IPS-18a (cell line): ENCODE measurements around the gene NFX1.
"Not testable (repeated sequence)": the region's sequence is repeated elsewhere in the genome, so short reads cannot be mapped to it uniquely, and the experiment has no call there.

Experiments
- H3K27ac ChIP-seq: one replicate; pipeline ENCODE4 v1.5.1; 2013; ENCODE audit warnings: low read length
- H3K27me3 ChIP-seq: one replicate; pipeline ENCODE4 v1.6.1; 2013; ENCODE audit warnings: mild to moderate bottlenecking, low read length; ENCODE audit not compliant: control insufficient read depth, insufficient read depth
- H3K36me3 ChIP-seq: one replicate; pipeline ENCODE4 v1.6.1; 2013; ENCODE audit warnings: low read depth, low read length; ENCODE audit not compliant: control insufficient read depth
- H3K4me1 ChIP-seq: one replicate; pipeline ENCODE4 v1.6.1; 2013; ENCODE audit warnings: low read depth, low read length; ENCODE audit not compliant: control insufficient read depth
- H3K4me3 ChIP-seq: one replicate; pipeline ENCODE4 v1.5.1; 2013; ENCODE audit warnings: low read length
- H3K9ac ChIP-seq: one replicate; pipeline ENCODE4 v1.6.1; 2013; ENCODE audit warnings: mild to moderate bottlenecking, low read length, moderate library complexity
- H3K9me3 ChIP-seq: one replicate; pipeline ENCODE4 v1.6.1; 2013; ENCODE audit warnings: low read depth, low read length; ENCODE audit not compliant: control insufficient read depth

Gene NFX1

GRCh38 chr9:33317136-33317535 lies 26.8 kb downstream of the NFX1 start:
- not testable (repeated sequence) for H3K9ac ChIP-seq, H3K27ac ChIP-seq, H3K4me3 ChIP-seq, H3K4me1 ChIP-seq, H3K27me3 ChIP-seq, H3K9me3 ChIP-seq
- H3K36me3 ChIP-seq, result peaks cover 62% of the 10 kb centered on the region

GRCh38 chr9:33318225-33318624 lies 27.9 kb downstream of the NFX1 start:
- peaks cover 59% of the 10 kb centered on the region for H3K36me3 ChIP-seq
- H3K9ac ChIP-seq, result no peak overlapping the region
- H3K27ac ChIP-seq, result no peak overlapping the region

GRCh38 chr9:33318781-33319180 lies 28.5 kb downstream of the NFX1 start:
- Histone ChIP-seq H3K36me3 (peaks cover 54% of the 10 kb centered on the region), H3K27me3 (no peaks in the 10 kb centered on the region), H3K4me3 (no peak overlapping the region), H3K27ac (no peak overlapping the region), H3K4me1 (no peaks in the 10 kb centered on the region), H3K9me3 (no peaks in the 10 kb centered on the region), H3K9ac (no peak overlapping the region)

More at GRCh38 chr9:33318225-33318624, 27.9 kb downstream of the NFX1 start:
- no peak overlapping the region for H3K4me3 ChIP-seq
- H3K27me3 ChIP-seq, result no peaks in the 10 kb centered on the region
- H3K9me3 ChIP-seq, result no peaks in the 10 kb centered on the region
- H3K4me1 ChIP-seq, result no peaks in the 10 kb centered on the region

GRCh38 chr9:33320230-33320567 lies 29.9 kb downstream of the NFX1 start:
- H3K27me3 ChIP-seq, result no peaks in the 10 kb centered on the region
- H3K4me1 ChIP-seq, result no peaks in the 10 kb centered on the region
- no peak overlapping the region for H3K4me3 ChIP-seq
- H3K36me3 ChIP-seq, result peaks cover 51% of the 10 kb centered on the region
- no peak overlapping the region for H3K27ac ChIP-seq
- no peaks in the 10 kb centered on the region for H3K9me3 ChIP-seq
- no peak overlapping the region for H3K9ac ChIP-seq

- no peak overlapping the region for H3K9ac ChIP-seq
- H3K4me1 ChIP-seq, result no peaks in the 10 kb centered on the region
- no peak overlapping the region for H3K27ac ChIP-seq
- H3K36me3 ChIP-seq, result peaks cover 51% of the 10 kb centered on the region
- no peaks in the 10 kb centered on the region for H3K9me3 ChIP-seq
- H3K27me3 ChIP-seq, result no peaks in the 10 kb centered on the region
- H3K4me3 ChIP-seq, result no peak overlapping the region
Measured at GRCh38 chr9:33320568-33321261, 30.4 kb downstream of the NFX1 start.

GRCh38 chr9:33329117-33329563 lies 38.8 kb downstream of the NFX1 start:
- Histone ChIP-seq H3K27me3 (no peaks in the 10 kb centered on the region), H3K27ac (no peak overlapping the region), H3K9me3 (no peaks in the 10 kb centered on the region), H3K4me3 (no peak overlapping the region), H3K9ac (no peak overlapping the region), H3K36me3 (peaks cover 35% of the 10 kb centered on the region), H3K4me1 (no peaks in the 10 kb centered on the region)

GRCh38 chr9:33329979-33330378 lies 39.7 kb downstream of the NFX1 start:
- no peaks in the 10 kb centered on the region for H3K27me3 ChIP-seq
- H3K36me3 ChIP-seq, result peaks cover 35% of the 10 kb centered on the region
- no peaks in the 10 kb centered on the region for H3K9me3 ChIP-seq
- H3K27ac ChIP-seq, result no peak overlapping the region
- no peak overlapping the region for H3K4me3 ChIP-seq
- no peaks in the 10 kb centered on the region for H3K4me1 ChIP-seq
- no peak overlapping the region for H3K9ac ChIP-seq

- Histone ChIP-seq H3K36me3 (peaks cover 35% of the 10 kb centered on the region), H3K4me3 (no peak overlapping the region), H3K9ac (no peak overlapping the region), H3K4me1 (no peaks in the 10 kb centered on the region), H3K9me3 (no peaks in the 10 kb centered on the region), H3K27ac (no peak overlapping the region), H3K27me3 (no peaks in the 10 kb centered on the region)
Measured at GRCh38 chr9:33331377-33331891, 41.1 kb downstream of the NFX1 start.

GRCh38 chr9:33332011-33332410 lies 41.7 kb downstream of the NFX1 start:
- H3K9me3 ChIP-seq, result no peaks in the 10 kb centered on the region
- no peaks in the 10 kb centered on the region for H3K27me3 ChIP-seq
- H3K9ac ChIP-seq, result no peak overlapping the region
- H3K4me1 ChIP-seq, result no peaks in the 10 kb centered on the region
- peaks cover 36% of the 10 kb centered on the region for H3K36me3 ChIP-seq
- no peak overlapping the region for H3K4me3 ChIP-seq
- H3K27ac ChIP-seq, result no peak overlapping the region

GRCh38 chr9:33332956-33333355 lies 42.6 kb downstream of the NFX1 start:
- H3K27me3 ChIP-seq, H3K27ac ChIP-seq, H3K9me3 ChIP-seq, H3K4me1 ChIP-seq, H3K4me3 ChIP-seq, H3K9ac ChIP-seq: not testable (repeated sequence)
- peaks cover 37% of the 10 kb centered on the region for H3K36me3 ChIP-seq

- Histone ChIP-seq H3K9ac (no peak overlapping the region), H3K9me3 (peaks cover 18% of the 10 kb centered on the region), H3K4me1 (no peaks in the 10 kb centered on the region), H3K4me3 (no peak overlapping the region), H3K27ac (no peak overlapping the region), H3K36me3 (peaks cover 43% of the 10 kb centered on the region), H3K27me3 (no peaks in the 10 kb centered on the region)
Measured at GRCh38 chr9:33340186-33340585, 49.9 kb downstream of the NFX1 start.

GRCh38 chr9:33341182-33341581 lies 50.9 kb downstream of the NFX1 start:
- Histone ChIP-seq H3K27ac (no peak overlapping the region), H3K36me3 (peaks cover 49% of the 10 kb centered on the region), H3K27me3 (no peaks in the 10 kb centered on the region), H3K4me3 (no peak overlapping the region), H3K4me1 (no peaks in the 10 kb centered on the region), H3K9ac (no peak overlapping the region), H3K9me3 (peaks cover 18% of the 10 kb centered on the region)
